H1 (cell line): Measurements from ENCODE around the gene MTPN. TPM values are rescaled to one million over a fixed set of nuclear protein-coding genes. Genes with fewer than 3 reads are reported as not detected.

Experiments used
- CEBPB ChIP-seq: IDR thresholded peaks from 2 replicates; pipeline ENCODE4 v1.6.1; 2012; ENCODE audit warnings: low read depth, low read length
- CHD7 ChIP-seq: fragments of 300-600 bp; sonication (generic); IDR thresholded peaks from 2 replicates; pipeline ENCODE4 v1.7.1; 2012; ENCODE audit warnings: low read length, moderate library complexity, mild to moderate bottlenecking, inconsistent platforms; ENCODE audit not compliant: insufficient replicate concordance
- JUND ChIP-seq: IDR thresholded peaks from 2 replicates; pipeline ENCODE4 v1.6.1; 2011; ENCODE audit warnings: mild to moderate bottlenecking, improper control_type of control experiment, low read length
- KDM1A ChIP-seq: fragments of 200-600, 300-600 bp; sonication (generic); IDR thresholded peaks from 2 replicates; pipeline ENCODE4 v1.7.1; 2016; ENCODE audit warnings: mild to moderate bottlenecking, low read length, borderline replicate concordance
- POLR2A ChIP-seq, 2 experiments: IDR thresholded peaks; 1 replicate in 1 of 2; 2 replicates in 1 of 2; pipeline ENCODE4 v1.6.1; 2011; ENCODE audit warnings: low read depth in 2 of 2, low read length in 2 of 2, mild to moderate bottlenecking in 2 of 2; ENCODE audit errors: control extremely low read depth in 1 of 2
- SIRT6 ChIP-seq: IDR thresholded peaks from one replicate; pipeline ENCODE4 v1.7.1; 2012; ENCODE audit warnings: low read length, inconsistent platforms
- polyA plus RNA-seq, 7 experiments: library from polyadenylated mRNA; depleted of rRNA in 3 of 7; stranded (reverse) in 5 of 7; unstranded in 2 of 7; fragments of >200 nt in 5 of 7; fragments of 200-250 nt in 2 of 7; gene quantifications; 1 replicate in 5 of 7; 2 replicates in 1 of 7; 4 replicates in 1 of 7; pipeline versions ENCODE4 v1.2.1 to v1.2.3, GENCODE V29; 2011 to 2013; ENCODE audit warnings: missing spikeins in 2 of 7, mixed read lengths in 2 of 7
- total RNA-seq: library from RNA; stranded (reverse); fragmentation: NEBNext Ultra II Directional; extraction: Animal tissue kit (Norgen Biotek cat#: 25700); gene quantifications from 2 replicates; pipeline ENCODE4 v1.2.1, GENCODE V29; 2021

The MTPN gene
- total and polyA plus RNA-seq, 2 of the 8 experiments (the other 6 are each of a cell fraction or from before 2014, with no cell fraction given), result 33.0 to 101 TPM

- TF ChIP-seq CHD7 (no peak), SIRT6 (no peak), JUND (no peak), KDM1A (no peak), CEBPB (no peak), POLR2A (IDR thresholded peaks at IDR 0.05; ENCODE audit: control extremely low read depth in 1 of 2, low read depth in 2 of 2, low read length in 2 of 2) (no peak)
Measured at GRCh38 chr7:135917721-135918120, 59.4 kb downstream of the MTPN start (continued).
